Stimulated activated CD4-positive, alpha-beta T cell treated with anti-CD3 and anti-CD28 coated beads, Interleukin-15, amount 100 ng/mL, for 1 hour (primary cell): ENCODE data around the gene DISP3.

Source experiments
- DNase-seq, 2 donors: peaks; one replicate each; pipeline ENCODE4 v3.0.0-alpha.2; 2020; ENCODE audit warnings: low read depth in 1 of 2, low spot score in 1 of 2

Gene DISP3

DNA sequence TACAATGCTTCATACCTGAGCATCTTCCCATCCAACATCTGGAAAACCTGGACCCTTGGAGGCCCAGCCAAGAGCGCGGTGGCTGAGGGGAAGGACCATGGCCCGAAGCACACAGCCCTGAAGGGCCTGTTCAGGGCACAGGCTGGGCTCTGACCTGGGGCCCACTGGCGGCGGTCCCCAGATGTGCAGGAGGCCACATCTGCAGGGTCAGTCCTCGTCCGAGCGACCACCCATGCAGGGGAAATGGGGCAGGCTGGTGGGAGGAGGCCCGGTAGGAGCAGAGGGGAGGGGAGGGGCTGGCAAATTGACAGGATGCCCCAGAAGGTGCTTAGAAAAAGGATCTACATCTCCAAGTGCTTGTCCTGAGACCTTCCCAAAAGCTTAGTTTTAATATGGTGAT lies 59.9 kb downstream of the DISP3 start:
- DNase-seq = no peak

DNA sequence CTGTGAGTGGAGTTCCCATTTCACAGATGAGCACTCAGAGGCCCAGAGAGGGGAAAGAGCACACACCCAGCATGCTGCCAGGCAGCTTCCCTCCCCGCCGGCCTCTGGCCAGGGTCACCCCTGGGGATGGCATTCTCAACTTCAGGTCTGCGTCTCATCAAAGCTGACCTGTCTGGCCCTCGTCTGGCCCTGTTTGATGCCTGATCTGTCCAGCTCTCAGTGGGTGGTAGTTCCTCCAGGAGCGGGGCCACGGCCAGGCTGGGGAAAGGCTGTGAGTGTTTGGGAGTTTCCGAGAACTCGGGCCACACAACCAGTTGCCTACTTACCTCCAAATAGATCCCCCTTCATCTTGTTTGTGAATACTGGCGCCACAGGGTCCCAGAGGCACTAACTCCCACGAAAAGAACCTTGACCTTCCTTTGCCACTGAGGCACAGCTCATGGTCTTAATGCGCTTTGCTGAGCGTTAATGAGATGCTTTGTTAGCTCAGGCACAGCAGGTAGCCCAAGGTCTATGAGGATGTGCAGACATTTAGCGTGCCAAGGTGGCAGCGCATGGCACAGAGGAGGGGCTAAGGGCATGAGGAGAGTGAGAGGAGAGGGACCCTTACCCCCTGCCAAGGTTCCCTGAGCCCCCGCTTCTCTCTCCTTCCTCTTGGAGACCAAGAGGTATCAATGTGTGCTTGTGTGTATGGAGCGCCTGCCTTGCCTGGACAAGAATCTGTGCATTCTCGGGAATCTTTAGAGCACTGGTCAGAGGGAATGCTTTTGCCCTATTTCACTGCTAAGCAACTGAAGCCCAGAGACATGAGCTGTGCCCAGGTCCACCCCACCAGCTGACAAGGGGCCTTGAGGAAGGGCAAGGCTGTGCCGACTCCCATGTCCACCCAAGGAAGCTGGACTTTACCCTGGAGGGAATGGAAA lies 61.2 kb downstream of the DISP3 start:
- no peak for DNase-seq

DNA sequence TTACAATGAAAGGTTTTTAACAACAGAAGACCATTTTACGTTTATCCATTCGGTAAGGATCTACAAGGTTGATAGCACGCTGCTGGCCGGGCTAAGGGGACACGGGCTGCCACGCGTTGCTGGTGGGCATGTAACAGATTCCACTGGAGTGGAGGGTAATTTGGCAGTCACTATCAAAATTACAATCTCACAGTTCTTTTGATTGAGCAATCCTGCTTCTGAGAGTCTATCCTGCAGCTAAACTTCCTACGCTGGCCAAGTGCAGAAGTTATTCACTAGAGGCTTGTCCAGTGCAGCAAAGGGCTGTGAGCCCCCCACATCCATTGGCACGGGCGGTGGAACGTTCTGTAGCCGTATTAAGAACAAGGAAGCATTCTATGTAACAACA lies 61.8 kb downstream of the DISP3 start:
- no peak for DNase-seq

DNA sequence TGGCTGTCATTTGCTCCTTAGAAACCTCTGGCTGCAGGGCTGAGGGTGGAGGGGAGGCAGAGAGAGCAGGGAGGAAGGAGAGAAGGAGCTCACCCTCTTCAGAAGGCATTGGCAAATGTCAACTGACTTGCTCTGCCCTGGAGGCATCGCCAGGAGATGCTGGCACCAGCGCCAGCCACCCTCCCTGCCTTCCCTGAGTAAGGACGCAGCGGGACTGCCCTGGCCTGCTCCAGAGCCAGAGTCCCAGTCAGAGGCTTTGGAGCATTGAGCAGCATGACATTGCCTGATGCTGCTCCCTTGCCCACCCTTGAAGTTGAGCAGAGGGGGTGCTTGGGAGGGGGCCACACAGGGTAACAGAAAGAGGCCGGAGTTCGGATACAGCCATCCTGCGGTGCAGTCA lies 62.3 kb downstream of the DISP3 start:
- no peak for DNase-seq

DNA sequence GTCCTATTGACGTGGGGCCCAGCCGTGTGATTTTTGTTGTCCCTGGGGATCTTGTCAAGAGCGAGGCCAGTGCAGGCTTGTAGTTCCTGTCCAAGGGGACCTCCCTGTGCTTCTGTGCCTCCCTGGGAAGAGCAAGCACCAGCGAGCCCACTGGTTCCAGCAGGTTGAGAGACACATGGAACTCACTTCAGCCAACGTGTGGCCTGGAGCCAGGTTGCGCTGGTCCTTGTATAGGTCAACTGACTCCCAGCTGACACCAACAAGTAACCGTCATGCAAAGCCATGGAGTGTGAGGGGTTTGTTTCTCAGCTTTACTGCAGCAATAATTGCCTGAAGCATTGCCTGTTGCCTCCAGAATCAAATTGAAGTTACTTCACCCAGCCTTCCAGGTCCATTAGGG lies 63.0 kb downstream of the DISP3 start:
- DNase-seq = no peak

DNA sequence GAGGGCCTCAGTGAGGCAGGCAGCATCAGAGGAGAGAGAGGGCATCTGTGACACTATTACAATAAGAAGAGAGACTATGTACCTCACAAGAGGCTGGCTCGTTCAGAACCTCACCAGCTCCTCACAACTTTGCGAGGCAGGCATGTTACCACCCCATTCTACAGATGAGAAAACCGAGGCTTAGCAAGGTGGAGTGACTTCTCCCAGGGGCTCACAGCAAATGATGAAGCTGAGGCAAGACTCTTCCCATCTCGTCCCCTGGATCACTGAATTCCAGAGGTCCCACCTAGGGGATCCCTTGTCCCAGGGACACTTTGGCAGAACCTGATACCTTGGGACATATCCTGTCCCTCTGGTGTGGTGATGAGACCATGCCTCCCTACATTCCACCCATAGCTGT lies 64.4 kb downstream of the DISP3 start:
- no peak for DNase-seq

DNA sequence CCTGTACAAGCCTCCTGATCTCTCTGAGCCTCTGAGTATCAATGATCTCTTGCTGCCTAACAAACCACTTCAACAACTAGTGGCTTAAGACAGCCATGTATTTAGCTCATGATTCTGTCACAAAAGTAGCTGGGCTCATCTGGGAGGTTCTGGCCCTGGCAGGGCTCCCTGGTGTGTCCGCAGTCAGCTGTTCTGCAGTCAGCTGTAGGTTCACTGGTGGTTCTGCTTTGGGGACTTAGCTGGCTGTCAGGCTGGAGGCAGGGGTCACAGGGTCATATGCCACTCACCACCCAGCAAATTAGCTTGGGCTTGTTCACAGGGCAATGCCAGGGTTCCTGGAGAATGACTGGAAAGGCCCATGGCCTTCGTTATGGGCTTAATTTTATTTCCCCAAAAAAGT lies 64.8 kb downstream of the DISP3 start:
- DNase-seq = no peak

DNA sequence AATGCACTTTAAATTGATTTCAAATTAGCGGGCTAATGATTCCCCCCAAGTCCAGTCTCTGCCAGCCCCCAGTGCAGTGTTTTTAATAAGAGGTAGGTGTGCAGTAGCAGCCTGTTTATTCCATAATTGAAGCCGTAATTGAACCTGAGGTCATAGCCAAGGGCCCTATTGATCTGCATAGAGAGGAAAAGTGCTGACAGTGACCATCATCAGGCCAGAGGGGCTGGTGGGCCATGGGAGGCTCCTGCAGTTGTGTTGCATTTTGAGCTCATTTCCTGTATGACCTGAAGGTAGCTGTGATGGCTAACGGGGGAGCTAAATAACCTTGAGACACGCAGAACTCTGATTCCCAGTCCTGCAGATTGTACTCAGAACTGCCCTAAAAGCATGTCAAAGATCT lies 67.5 kb downstream of the DISP3 start:
- DNase-seq = no peak

DNA sequence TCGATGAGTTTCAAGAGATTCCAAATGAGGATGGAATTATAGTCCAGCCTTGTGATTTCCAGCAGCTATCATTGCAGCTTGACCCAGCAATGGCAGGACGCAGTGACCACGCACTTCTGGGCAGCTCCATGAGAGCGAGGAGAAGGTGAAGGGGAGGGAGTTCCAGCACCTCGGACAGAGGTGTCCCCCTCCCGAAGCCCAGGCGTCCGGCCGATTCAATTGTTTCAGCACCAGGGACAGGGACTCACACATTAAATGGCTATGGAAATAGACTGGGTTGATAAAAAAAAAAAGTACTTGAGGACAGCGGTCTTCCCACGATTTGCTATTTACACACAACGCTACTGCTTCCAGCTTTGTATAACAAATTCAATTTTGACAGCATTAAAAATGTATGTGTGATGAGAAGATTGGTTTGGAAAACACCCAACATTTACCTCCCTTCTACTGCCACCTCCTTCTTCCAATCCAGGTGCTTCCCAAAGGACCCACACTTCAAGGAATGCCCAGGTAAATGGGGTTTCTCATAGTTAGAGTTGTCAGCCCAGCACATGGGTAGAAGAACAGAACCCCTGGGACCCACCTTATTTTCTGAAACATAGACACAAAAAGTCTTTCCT lies 71.8 kb downstream of the DISP3 start:
- DNase-seq = no peak

DNA sequence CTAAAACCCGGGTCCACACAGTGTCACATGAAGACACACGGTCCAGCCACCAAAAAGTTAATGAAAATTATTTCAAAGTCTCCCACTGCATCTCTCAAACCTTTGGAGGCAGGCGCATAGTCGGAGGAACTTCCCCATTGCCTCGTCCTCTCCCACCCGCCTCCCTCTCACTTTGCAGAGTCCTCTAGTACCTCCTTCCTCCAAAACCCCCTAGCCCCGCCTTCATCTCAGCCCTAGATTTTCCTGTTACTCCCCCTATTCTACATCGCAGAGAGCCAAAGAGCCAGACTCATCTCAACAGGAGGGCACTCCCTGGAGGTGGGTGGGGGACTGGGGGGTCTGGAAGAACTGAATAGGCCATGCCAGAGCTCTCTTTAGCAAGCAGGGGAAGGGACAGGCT lies 79.3 kb downstream of the DISP3 start:
- no peak for DNase-seq

DNA sequence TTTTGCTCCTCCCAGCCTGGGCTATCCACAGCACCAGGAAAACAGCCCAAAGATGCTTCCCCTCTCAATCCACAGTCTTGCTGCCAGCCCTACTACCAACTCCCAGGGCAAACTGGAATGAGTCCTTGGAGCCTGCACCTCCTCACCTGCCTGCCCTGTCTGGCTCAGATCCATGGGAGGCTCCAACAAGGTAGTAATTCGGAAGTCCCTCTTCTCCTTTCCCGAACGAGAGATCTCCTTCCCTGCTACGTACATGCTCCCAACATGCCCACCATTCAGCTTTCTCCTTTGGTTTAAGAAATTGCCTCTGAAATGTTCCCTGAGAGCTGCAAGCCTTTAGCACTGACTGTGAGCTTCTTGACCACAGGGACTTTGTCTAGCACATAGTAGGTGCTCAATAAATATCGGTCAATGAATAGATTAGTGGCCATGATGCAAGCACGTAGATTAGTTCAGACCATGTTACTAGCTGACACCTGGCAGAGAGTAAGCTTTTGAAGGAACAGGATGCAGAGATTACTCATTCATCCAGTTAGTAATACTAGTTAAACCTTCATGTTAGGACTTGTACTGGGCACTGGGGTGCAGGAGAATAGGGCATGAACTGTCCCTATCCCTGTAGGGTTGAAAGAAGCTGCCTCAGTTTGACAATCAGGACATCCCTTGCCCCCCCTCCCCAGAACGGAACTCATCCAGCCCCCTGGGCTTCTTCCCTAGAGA lies 80.1 kb downstream of the DISP3 start:
- DNase-seq = no peak

DNA sequence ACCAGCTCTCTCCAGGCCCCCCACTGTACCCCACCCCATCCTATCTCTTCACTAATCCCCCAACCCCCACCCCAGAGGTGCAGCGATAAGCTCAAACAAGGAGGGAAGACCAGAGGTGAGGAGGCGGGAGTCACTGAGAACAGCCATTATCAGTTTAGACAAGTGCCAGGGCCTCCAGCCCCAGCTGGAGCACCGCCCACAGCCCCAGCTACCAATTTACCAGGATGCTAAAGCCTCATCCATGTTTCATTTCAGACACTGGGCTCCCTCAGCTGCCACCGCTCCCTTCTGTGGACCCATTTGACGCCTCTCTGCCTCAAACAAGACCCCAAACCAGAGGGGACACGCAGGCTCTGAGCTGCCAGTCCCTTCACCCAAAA lies 80.6 kb downstream of the DISP3 start:
- no peak for DNase-seq

DNA sequence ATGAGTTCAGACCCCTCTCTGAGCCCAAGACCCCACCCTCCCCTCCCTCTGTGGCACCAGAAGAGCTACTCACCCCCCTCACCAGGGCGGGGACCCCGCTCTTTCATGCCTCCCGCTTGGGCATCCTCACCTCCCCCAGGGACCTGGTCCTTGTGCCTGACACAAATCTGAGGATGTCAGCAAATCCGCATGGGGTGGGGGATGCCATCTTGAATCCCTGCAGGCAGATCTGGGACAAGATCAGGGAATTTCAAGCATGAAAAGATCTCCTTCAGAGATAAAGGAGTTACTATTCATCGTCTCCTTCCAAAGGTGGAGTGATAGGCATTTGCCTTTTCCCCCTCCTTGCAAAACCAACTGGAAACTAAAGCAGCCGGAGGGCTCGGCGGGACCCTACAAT lies 81.1 kb downstream of the DISP3 start:
- no peak for DNase-seq

DNA sequence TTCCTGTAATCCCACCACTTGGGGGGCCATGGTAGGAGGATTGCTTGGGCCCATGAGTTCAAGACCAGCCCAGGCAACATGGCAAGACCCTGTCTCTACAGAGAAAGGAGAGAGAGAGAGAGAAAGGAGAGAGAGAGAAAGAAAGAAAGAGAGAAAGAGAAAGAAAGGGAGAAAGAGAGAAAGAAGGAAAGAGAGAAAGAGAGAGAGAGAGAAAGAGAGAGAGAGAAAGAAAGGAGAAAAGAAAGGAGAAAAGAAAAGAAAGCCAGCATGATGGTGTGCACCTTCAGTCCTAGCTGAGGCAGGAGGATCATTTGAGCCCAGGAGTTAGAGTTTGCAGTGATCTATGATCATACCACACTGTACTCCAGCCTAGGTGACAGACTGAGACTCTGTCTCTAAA lies 82.8 kb downstream of the DISP3 start:
- DNase-seq = no peak

DNA sequence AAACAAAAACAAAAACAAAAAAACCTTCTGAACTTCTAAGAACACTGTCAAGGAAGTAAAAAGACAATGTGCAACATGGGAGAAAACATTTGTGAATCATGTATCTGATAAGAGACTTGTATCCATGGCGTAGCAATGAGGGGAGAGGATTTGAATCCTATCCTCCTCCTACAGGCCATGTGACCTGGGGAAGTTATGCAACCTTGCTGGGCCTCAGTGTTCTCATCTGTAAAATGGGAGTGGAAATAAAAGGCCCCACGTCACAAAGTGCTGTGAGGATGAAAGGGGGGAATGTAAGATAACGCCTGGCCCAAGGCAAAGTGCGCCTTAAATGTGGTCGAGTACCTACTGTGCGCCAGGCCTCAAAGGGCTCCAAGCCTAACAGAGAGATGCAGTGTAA lies 83.7 kb downstream of the DISP3 start:
- DNase-seq = no peak

DNA sequence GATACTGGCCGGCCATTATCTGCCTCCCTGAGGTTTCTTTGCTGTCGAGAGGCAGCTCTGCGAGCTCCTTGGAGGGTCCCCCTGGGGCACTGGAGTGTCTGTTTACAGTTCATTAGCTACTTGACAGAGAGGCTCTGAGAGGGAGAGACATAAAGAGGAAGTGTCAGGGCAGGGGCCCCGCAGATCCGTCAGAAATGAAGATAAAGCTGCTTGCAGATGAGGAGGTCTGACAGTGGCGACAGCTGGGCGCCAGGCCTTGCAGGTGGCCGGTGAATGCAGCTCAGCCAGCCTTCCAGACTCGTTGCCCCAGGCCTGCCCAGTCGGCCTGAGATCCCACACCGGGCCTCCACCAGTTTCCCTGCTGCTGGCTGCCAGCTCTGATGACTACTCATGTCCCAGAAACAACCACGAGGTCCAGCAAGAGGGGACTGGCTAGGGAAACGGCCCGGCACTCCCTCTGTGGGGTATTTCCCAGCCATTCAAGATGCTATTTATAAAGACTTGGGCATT lies 84.7 kb downstream of the DISP3 start:
- no peak for DNase-seq

DNA sequence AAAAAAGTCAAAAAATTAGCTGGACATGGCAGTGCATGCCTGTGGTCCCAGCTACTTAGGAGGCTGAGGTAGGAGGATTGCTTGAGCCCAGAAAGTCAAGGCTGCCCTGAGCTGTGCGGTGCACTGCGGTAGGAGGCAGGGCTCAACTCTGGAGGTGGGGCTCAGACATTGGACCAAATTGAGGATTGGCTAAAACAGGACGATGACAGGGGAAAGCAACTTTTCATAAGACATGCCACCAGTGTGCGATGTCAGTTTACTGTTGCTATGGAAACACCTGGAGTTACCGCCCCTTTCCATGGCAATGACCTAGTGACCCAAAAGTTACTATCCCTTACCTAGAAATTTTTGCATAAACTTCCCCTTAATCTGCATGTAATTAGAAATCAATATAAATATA lies 85.3 kb downstream of the DISP3 start:
- no peak for DNase-seq

DNA sequence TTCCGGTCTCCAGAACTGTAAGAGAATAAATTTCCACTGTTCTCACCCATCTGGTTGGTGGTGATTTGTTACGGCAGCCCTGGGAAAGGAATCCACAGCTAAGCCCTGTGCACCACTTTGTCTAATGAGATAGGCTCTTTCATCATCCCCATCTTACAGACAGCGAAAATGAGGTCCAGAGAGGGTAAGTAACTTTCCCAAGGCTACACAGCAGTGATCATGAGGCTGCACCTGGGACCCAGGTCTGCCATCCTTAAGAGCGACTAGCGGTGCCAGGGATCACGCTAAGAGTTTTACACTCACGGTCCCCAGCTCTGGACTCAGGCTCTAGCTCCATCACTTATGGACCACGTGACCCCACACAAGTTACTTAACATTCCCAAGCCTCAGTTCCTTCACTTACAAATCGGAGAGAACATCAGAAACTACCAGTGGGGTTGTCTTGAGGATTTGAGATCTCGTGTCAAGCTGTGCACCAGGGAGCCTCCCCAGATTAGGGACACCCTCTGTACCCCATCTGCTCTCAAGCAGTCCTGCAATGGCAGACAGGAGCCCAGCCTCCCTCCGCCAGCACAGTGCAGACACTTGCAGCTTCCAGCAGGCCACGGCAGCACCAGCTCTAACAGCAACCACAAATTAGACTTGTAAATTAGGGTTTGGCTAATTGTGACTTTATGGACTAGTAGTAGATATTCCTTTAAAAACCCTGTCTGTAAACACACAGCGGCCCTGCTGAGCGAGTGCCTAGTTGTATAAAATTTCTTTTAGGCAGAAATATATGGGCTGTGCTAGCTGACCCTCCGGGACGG lies 87.3 kb downstream of the DISP3 start:
- no peak for DNase-seq

DNA sequence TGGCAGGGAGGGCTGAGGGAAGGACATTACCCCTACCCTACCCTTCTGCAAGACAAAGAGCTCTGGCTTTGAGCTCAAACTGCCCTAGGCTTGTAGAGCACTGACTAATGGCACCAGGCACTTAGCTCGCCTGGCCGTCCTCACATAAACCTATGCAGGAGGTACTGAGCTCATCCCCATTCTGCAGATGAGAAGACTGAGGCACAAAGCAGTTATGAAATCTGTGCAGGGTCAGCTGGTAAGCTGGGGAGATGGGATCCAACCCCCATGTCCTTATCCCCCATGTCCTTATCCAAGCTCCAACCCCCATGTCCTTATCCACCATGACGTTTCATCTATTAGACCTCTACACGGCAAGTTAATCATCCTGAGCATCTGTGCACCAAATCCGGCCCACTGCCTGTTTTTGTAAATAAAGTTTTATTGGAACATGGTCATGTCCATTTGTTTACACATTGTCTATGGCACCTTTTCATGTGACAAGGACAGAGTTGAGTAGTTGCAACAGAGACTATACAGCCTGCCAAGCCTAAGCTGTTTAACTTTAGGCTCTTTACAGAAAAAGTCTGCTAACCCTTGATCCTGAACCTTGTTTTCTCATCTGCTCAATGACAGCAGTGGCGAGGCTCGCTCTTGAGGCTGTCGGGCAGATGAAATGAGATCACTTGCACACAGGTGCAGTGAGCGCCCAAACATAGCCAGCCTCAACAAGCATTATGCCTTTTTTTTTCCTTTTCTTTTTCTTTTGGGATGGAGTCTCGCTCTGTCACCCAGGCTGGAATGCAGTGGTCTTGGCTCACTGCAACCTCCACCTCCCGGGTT lies 88.5 kb downstream of the DISP3 start:
- DNase-seq = no peak

DNA sequence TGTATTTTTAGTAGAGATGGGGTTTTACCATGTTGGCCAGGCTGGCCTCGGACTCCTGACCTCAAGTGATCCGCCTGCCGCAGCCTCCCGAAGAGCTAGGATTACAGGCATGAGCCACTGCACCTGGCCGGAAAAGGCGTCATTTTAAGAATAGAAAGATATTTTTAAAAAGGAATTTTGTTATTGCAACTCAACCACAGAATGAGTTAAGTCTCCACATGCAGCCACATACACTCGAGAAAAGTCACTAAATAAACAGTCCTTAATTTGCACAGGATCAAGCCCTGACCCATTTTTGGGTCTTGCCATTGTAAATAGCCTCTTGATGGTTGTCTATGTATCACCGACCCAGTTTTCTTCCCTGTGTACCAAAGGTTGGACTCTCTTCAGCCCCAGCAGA lies 89.7 kb downstream of the DISP3 start:
- no peak for DNase-seq
